HepG2 (cell line): ENCODE measurements around the gene GOLPH3. TPM values are rescaled to one million over a fixed set of nuclear protein-coding genes. Genes with fewer than 3 reads are reported as not detected.

Experiments used
- CBFB ChIP-seq: sonication (generic); formaldehyde crosslinking; IDR thresholded peaks from 2 replicates; pipeline ENCODE4 v1.4.0; 2020; ENCODE audit warnings: missing genetic modification reagents
- EP300 ChIP-seq, 3 experiments: sonication (generic) in 1 of 3; formaldehyde crosslinking in 1 of 3; IDR thresholded peaks; 2 replicates each; pipeline versions ENCODE4 v1.5.1 to v1.6.1; 2011 to 2020; ENCODE audit warnings: low read depth in 2 of 3, low read length in 2 of 3, borderline replicate concordance in 1 of 3, improper control_type of control experiment in 1 of 3, mild to moderate bottlenecking in 1 of 3, missing genetic modification reagents in 1 of 3, moderate library complexity in 1 of 3
- GLI4 ChIP-seq: sonication (generic); formaldehyde crosslinking; IDR thresholded peaks from 2 replicates; pipeline ENCODE4 v1.5.1; 2020; ENCODE audit warnings: missing genetic modification reagents, mild to moderate bottlenecking, moderate library complexity, borderline replicate concordance
- HNF4A ChIP-seq: sonication (generic); formaldehyde crosslinking; IDR thresholded peaks from 2 replicates; pipeline ENCODE4 v1.4.0; 2020; ENCODE audit warnings: missing genetic modification reagents
- PAWR ChIP-seq: sonication (generic); formaldehyde crosslinking; IDR thresholded peaks from 2 replicates; pipeline ENCODE4 v1.4.0; 2020; ENCODE audit warnings: missing genetic modification reagents, mild to moderate bottlenecking, borderline replicate concordance
- PHB2 ChIP-seq: fragments of 450-650 bp; IDR thresholded peaks from 2 replicates; pipeline ENCODE4 v1.6.1; 2018; ENCODE audit not compliant: partially characterized antibody
- SIN3A ChIP-seq: IDR thresholded peaks from 2 replicates; pipeline ENCODE4 v1.6.1; 2011; ENCODE audit warnings: low read depth, mild to moderate bottlenecking, control low read depth, low read length, borderline replicate concordance
- ZNF17 ChIP-seq: sonication (generic); formaldehyde crosslinking; IDR thresholded peaks from 2 replicates; pipeline ENCODE4 v1.5.0; 2020; ENCODE audit warnings: mild to moderate bottlenecking, missing genetic modification reagents
- ZNF317 ChIP-seq: sonication (generic); formaldehyde crosslinking; IDR thresholded peaks from 2 replicates; pipeline ENCODE4 v1.5.0; 2020; ENCODE audit warnings: mild to moderate bottlenecking, missing genetic modification reagents
- ZNF432 ChIP-seq: sonication (generic); formaldehyde crosslinking; IDR thresholded peaks from 2 replicates; pipeline ENCODE4 v1.5.0; 2020; ENCODE audit warnings: missing genetic modification reagents, mild to moderate bottlenecking, borderline replicate concordance
- ZNF543 ChIP-seq: sonication (generic); formaldehyde crosslinking; IDR thresholded peaks from 2 replicates; pipeline ENCODE4 v1.4.0; 2020; ENCODE audit warnings: mild to moderate bottlenecking, missing genetic modification reagents
- ZNF609 ChIP-seq: sonication (generic); formaldehyde crosslinking; IDR thresholded peaks from 2 replicates; pipeline ENCODE4 v1.4.0; 2020; ENCODE audit warnings: mild to moderate bottlenecking, missing genetic modification reagents, borderline replicate concordance
- ZNF629 ChIP-seq: sonication (generic); formaldehyde crosslinking; conservative IDR thresholded peaks from 2 replicates; pipeline ENCODE4 v1.5.0; 2020; ENCODE audit warnings: missing genetic modification reagents
- ZNF646 ChIP-seq: sonication (generic); formaldehyde crosslinking; IDR thresholded peaks from 2 replicates; pipeline ENCODE4 v1.9.0; 2021; ENCODE audit warnings: mild to moderate bottlenecking, missing genetic modification reagents
- ZNF780A ChIP-seq: sonication (generic); formaldehyde crosslinking; IDR thresholded peaks from 2 replicates; pipeline ENCODE4 v1.8.0; 2022; ENCODE audit warnings: mild to moderate bottlenecking, missing genetic modification reagents, moderate library complexity
- polyA plus RNA-seq, 8 experiments: library from polyadenylated mRNA; depleted of rRNA in 3 of 8; stranded (reverse) in 7 of 8; unstranded in 1 of 8; fragments of >200 nt; fragmentation: Illumina TruSeq in 4 of 8; extraction: Trizol in 4 of 8; gene quantifications; 2 replicates each; pipeline versions ENCODE4 v1.2.1 to v1.2.3, GENCODE V29; 2011 to 2016; ENCODE audit warnings: low read depth in 4 of 8, missing spikeins in 1 of 8, mixed read lengths in 1 of 8; ENCODE audit not compliant: insufficient read depth in 1 of 8
- total RNA-seq, 5 experiments: library from RNA; depleted of rRNA; stranded (reverse); fragments of >200 nt; fragmentation: Illumina TruSeq; extraction: Trizol; gene quantifications; 2 replicates each; pipeline ENCODE4 v1.2.3, GENCODE V29; 2016; ENCODE audit warnings: low read depth in 1 of 5
- TF ChIP-seq, protein P1 (sequence below): sonication (generic); formaldehyde crosslinking; IDR thresholded peaks from 2 replicates; pipeline ENCODE4 v1.5.0; 2020; ENCODE audit warnings: missing genetic modification reagents

GOLPH3 gene
- total and polyA plus RNA-seq, 2 of the 13 experiments (the other 11 are each of a cell fraction or from before 2014, with no cell fraction given) = 59.5 to 84.5 TPM

- TF ChIP-seq ZNF780A = no peak
- no peak for TF ChIP-seq ZNF17 (CRISPR knock-in tag)
- no peak for TF ChIP-seq SIN3A
- TF ChIP-seq HNF4A (CRISPR knock-in tag) = peak; percentile 56; the same call in 1 of the 2 replicates
- TF ChIP-seq ZNF432 (CRISPR knock-in tag) = no peak
- TF ChIP-seq ZNF543 (CRISPR knock-in tag) = no peak
- TF ChIP-seq, protein P1, sequence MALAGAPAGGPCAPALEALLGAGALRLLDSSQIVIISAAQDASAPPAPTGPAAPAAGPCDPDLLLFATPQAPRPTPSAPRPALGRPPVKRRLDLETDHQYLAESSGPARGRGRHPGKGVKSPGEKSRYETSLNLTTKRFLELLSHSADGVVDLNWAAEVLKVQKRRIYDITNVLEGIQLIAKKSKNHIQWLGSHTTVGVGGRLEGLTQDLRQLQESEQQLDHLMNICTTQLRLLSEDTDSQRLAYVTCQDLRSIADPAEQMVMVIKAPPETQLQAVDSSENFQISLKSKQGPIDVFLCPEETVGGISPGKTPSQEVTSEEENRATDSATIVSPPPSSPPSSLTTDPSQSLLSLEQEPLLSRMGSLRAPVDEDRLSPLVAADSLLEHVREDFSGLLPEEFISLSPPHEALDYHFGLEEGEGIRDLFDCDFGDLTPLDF = no peak
- TF ChIP-seq PHB2 = no peak
- TF ChIP-seq CBFB (CRISPR knock-in tag) = no peak
- TF ChIP-seq PAWR (CRISPR knock-in tag) = no peak
- no peak for TF ChIP-seq EP300 (IDR thresholded peaks at IDR 0.05; ENCODE audit: low read depth in 2 of 2, low read length in 2 of 2)
- no peak for TF ChIP-seq EP300 (CRISPR knock-in tag; IDR thresholded peaks at IDR 0.05; ENCODE audit: borderline replicate concordance)
- no peak for TF ChIP-seq GLI4 (CRISPR knock-in tag)
- TF ChIP-seq ZNF629 (CRISPR knock-in tag) = no peak
- 0 out of 2 replicates have a peak, but pooled peaks have one; percentile 28 for TF ChIP-seq ZNF609 (CRISPR knock-in tag)
- TF ChIP-seq ZNF646 (CRISPR knock-in tag) = no peak
- no peak for TF ChIP-seq ZNF317 (CRISPR knock-in tag)
Observed at GRCh38 chr5:32144378-32145207, 29.5 kb downstream of the GOLPH3 start (continued).
